Urothelium cell line (cell line): Measurements from ENCODE around the gene TMEM109.

Experiments used
- DNase-seq: peaks from one replicate; pipeline ENCODE4 v3.0.0; 2011; ENCODE audit warnings: low spot score, mixed read lengths
- FAIRE-seq: peaks from 2 replicates; lab custom pipeline; 2011; peaks lifted over from hg19 to GRCh38; lab: Jason Lieb, UNC

Gene TMEM109

DNA sequence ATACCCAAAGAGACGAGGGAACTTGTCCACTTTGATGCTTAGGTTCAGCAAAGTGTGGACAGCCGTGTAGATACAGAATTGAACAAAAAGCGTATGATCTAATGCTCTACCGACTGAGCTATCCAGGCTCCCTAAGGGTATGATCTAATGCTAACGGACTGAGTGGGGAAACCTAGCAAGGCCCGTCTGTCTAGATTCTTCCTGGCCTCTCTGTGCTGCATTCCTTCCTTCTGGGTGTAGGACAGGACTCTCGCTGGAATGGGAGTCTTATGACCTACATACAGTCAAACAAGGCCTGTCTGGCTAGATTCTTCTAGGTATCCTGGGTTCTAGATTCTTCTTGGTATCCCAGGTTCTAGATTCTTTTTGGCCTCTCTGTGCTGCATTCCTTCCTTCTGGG, 46.4 kb downstream of the TMEM109 start:
- DNase-seq = no peak
- FAIRE-seq = no peak

DNA sequence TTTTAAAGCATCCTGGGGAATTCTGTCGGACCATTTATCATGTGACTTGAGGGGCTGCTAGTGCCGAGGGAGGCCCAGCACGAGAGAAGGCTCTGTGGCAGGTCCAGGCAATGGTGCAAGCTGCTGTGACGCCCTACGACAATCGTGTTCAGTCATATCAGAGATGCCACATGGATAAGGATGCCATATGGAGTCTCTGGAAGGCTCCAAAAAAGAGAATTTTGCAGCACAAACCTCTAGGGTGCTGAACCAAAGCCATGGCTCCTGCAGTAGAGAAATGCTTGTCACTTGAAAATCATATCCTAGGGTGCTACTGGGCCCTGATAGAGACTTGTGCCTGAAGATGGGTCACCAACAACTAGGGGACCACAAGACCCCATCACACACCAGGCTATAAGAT, 50.8 kb downstream of the TMEM109 start:
- FAIRE-seq (no peak), DNase-seq (no peak)

DNA sequence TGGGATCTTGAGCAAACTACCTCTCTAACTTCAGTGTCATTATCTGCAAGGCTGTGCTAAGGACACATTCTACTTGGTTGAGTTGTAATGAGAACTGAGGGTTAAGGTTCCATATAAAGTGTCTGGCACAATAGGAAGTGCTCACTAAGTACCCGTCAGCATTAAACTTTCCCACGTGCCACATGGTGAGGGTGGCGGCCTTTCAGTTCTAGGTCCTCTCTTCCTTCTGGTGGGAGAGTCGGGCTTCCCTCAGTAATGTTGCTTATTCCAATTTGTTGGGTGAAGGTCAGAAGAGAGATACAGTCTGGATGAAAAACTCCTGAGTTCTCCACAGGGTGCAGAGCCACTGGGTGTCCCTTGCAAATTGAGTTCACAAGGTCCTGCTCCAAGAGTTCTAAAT, 52.9 kb downstream of the TMEM109 start:
- no peak for FAIRE-seq
- no peak for DNase-seq

DNA sequence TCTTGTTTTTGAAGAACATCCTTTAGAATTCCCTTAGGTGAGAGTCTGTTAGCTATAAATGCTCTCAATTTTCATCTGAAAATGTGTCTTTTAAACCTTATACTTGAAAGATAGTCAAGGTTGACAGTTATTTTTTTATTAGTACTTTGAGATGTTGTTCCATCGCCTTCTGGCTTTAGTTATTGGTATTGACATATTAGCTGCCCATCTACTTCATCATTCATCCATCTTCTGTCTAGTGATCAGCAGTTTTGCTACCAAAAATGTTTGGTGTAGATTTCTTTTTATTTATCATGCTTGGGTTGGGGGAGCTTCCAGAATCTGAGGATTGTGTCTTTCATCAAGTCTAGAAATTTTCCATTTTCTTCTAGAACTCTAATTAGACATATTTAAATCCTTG, 54.3 kb downstream of the TMEM109 start:
- DNase-seq (no peak), FAIRE-seq (no peak)

DNA sequence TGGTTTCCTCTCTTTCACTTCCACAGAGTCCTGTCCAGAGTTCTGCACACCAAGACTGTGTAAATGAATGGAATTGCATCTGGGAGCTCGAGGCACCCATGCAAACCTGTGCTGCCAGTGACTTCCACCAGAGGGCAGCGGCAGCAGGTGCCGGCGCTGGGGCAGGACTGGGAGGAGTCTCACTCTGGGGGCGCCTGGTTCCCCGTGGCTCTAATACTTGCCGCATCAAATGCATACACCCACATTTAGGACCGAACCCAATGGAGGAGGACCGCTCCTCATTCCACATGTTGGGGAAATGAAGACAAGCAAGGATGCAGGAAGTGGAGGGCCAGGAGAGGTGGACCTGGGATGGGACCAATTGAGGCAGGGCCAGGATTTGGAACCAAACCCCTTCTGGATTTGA, 56.4 kb downstream of the TMEM109 start:
- FAIRE-seq (no peak), DNase-seq (no peak)

DNA sequence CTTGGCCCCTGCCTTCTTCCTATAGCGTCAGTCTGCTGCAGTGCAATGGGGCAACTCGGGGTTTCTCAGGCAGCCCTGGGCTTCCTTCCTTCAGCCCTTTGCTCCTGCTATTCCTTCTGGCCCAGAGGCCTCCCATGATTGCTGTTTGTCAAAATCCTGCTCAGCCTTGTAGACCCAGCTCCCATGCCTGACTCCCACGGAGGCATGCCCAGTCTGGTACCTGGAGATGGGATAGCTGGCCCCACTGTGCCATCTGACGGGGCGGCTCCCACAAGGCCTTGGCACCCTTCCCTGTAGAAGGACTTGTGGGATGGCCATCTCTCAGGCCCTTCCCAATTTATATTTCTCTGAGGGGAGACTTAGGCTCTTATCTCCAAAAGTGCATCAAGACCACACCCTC, 56.9 kb downstream of the TMEM109 start:
- no peak for DNase-seq
- no peak for FAIRE-seq

DNA sequence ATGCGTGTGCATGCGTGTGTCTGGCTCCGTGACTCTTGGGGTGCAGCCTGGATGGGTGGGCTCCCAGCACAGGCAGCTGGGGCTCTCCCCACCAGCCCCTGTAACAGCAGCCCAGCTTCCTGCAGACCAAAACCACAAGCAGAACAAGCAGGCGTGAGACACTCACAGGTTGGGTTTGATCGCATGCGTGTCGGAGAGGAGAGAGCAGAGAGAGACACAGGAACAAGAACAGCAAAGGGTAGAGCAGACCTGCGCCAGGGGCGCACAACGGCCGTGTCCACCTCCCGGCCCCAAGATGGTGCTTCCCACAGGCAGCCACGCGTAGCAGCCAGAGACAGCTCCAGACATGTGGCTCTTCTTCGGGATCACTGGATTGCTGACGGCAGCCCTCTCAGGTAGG, 57.6 kb downstream of the TMEM109 start, which contains the start of gene CD6:
Gene CD6 (plus strand): TSS at position 161 of the 400 bp plus-strand sequence. CDS start 186 bp downstream, at position 347.
- DNase-seq = no peak
- no peak for FAIRE-seq

DNA sequence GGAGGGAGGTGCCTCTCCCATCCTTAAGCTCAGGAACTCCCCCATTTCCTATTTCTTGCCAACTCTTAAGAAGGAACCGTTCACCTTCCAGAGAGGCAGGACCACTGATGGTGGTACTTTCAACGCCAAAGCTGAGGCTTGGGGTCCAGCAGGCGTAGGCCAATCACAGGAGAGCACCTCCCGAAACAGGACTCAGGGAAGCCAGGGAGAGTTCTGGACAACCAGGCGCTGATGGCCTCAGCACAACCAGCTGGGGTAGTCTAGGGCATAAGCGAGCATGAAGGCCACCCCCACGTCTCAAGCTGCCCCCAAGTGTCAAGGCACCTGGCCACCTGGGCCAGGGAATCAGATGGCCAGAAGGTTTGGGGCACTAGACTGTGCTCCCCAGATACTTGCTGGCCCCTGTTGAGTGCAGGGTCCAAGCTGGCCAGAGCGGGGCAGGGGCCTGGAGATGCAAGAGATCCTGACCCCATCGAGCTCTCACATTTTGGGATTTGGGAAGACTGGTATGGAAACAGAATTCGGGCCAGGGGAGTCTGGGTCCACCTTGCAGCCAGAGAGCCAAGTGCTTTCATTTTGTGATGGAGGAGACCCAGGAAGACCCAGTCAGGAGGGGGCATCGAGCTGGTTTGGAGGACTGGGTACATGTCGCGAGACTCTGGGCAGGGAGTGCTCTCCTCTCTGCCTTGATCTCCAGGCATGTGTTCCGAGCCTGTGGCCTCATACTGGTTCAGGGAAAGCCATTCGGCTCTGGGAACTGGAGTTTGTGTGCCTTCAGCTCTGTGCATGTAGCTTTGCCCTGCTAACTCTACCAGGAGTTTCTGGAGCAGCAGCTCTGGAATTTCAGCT, 58.4 kb downstream of the TMEM109 start:
- DNase-seq (no peak), FAIRE-seq (no peak)
